MM.1S (cell line): ENCODE data around the gene LCE1C.

Experiments used
- EZH2 ChIP-seq: fragments of 300-600 bp; sonication (generic); optimal IDR thresholded peaks from 2 replicates; pipeline ENCODE3; 2017; ENCODE audit warnings: low read depth, mild to moderate bottlenecking, antibody characterized with exemption, low read length, mixed read lengths
- TF ChIP-seq, protein P1 (sequence below): fragments of 300-600 bp; sonication (generic); IDR thresholded peaks from 2 replicates; pipeline ENCODE4 v1.5.1; 2016; ENCODE audit warnings: antibody characterized with exemption, low read length, mixed read lengths

GRCh38 chr1:152795686-152796085 is 10.8 kb downstream of the LCE1C start:
- no peak for TF ChIP-seq EZH2
- TF ChIP-seq, protein P1, sequence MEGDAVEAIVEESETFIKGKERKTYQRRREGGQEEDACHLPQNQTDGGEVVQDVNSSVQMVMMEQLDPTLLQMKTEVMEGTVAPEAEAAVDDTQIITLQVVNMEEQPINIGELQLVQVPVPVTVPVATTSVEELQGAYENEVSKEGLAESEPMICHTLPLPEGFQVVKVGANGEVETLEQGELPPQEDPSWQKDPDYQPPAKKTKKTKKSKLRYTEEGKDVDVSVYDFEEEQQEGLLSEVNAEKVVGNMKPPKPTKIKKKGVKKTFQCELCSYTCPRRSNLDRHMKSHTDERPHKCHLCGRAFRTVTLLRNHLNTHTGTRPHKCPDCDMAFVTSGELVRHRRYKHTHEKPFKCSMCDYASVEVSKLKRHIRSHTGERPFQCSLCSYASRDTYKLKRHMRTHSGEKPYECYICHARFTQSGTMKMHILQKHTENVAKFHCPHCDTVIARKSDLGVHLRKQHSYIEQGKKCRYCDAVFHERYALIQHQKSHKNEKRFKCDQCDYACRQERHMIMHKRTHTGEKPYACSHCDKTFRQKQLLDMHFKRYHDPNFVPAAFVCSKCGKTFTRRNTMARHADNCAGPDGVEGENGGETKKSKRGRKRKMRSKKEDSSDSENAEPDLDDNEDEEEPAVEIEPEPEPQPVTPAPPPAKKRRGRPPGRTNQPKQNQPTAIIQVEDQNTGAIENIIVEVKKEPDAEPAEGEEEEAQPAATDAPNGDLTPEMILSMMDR, result no peak
